K562 (cell line): ENCODE measurements around the gene EML3. TPM values are rescaled to one million over a fixed set of nuclear protein-coding genes. Genes with fewer than 3 reads are reported as not detected.

Source experiments
- CBX2 ChIP-seq: fragments of 200-600 bp; sonication (generic); IDR thresholded peaks from one replicate; pipeline ENCODE4 v1.6.1; 2012; ENCODE audit warnings: mild to moderate bottlenecking, low read length, inconsistent platforms; ENCODE audit not compliant: insufficient read depth, poor library complexity, severe bottlenecking
- FOXA3 ChIP-seq, 2 experiments: fragments of 450-650 bp in 1 of 2; sonication (generic) in 1 of 2; formaldehyde crosslinking; IDR thresholded peaks in 1 of 2; conservative IDR thresholded peaks in 1 of 2; 2 replicates each; pipeline versions ENCODE4 v1.4.0 to v1.8.0; 2020 to 2022; ENCODE audit warnings: mild to moderate bottlenecking in 2 of 2, missing genetic modification reagents in 1 of 2
- HOMEZ ChIP-seq: fragments of 250-450 bp; sonication (Bioruptor Pico); IDR thresholded peaks from 2 replicates; pipeline ENCODE4 v1.4.0; 2020; ENCODE audit warnings: mild to moderate bottlenecking, moderate library complexity
- KDM4B ChIP-seq, 2 experiments: fragments of 450-650 bp in 1 of 2; sonication (generic) in 1 of 2; IDR thresholded peaks; 2 replicates each; pipeline ENCODE4 v1.6.1; 2016 to 2017; ENCODE audit warnings: borderline replicate concordance in 2 of 2, antibody characterized with exemption in 1 of 2, low read depth in 1 of 2, mild to moderate bottlenecking in 1 of 2
- MYBL2 ChIP-seq, 2 experiments: fragments of 450-650 bp in 1 of 2; sonication (generic) in 1 of 2; formaldehyde crosslinking in 1 of 2; IDR thresholded peaks; 2 replicates each; pipeline versions ENCODE4 v1.6.1 to v1.8.1; 2017 to 2022; ENCODE audit warnings: borderline replicate concordance in 1 of 2, inconsistent platforms in 1 of 2, low read depth in 1 of 2, mild to moderate bottlenecking in 1 of 2, missing genetic modification reagents in 1 of 2, moderate library complexity in 1 of 2
- POLR2H ChIP-seq: IDR thresholded peaks from 2 replicates; pipeline ENCODE4 v1.6.1; 2016; ENCODE audit warnings: missing genetic modification characterization, low read depth, mild to moderate bottlenecking, control low read depth, missing compliant biosample characterization, moderate library complexity
- PRMT5 ChIP-seq: sonication (generic); formaldehyde crosslinking; IDR thresholded peaks from 2 replicates; pipeline ENCODE4 v1.5.0; 2020; ENCODE audit warnings: missing genetic modification reagents
- REST ChIP-seq, 2 experiments: fragments of 450-650 bp; formaldehyde crosslinking in 1 of 2; IDR thresholded peaks; 2 replicates each; pipeline versions ENCODE4 v1.4.0 to v1.6.1; 2014 to 2020; ENCODE audit warnings: mild to moderate bottlenecking in 2 of 2, borderline replicate concordance in 1 of 2, low read depth in 1 of 2
- RFX1 ChIP-seq: fragments of 450-650 bp; IDR thresholded peaks from 2 replicates; pipeline ENCODE4 v1.6.1; 2016; ENCODE audit warnings: mild to moderate bottlenecking, moderate library complexity
- SIRT6 ChIP-seq: IDR thresholded peaks from one replicate; pipeline ENCODE4 v1.6.1; 2012; ENCODE audit warnings: low read depth, mild to moderate bottlenecking, control low read depth, inconsistent platforms, low read length, moderate library complexity
- TRIM25 ChIP-seq: fragments of 450-650 bp; IDR thresholded peaks from 2 replicates; pipeline ENCODE4 v1.7.0; 2016; ENCODE audit warnings: borderline replicate concordance
- ZNF143 ChIP-seq: sonication (generic); formaldehyde crosslinking; IDR thresholded peaks from 2 replicates; pipeline ENCODE4 v1.9.0; 2022; ENCODE audit warnings: mild to moderate bottlenecking, missing genetic modification reagents
- ZNF263 ChIP-seq: sonication (generic); formaldehyde crosslinking; IDR thresholded peaks from 2 replicates; pipeline ENCODE4 v1.8.0; 2022; ENCODE audit warnings: mild to moderate bottlenecking, missing genetic modification reagents, borderline replicate concordance
- ZNF445 ChIP-seq: fragments of 250-450 bp; sonication (Bioruptor Pico); IDR thresholded peaks from 2 replicates; pipeline ENCODE4 v1.4.0; 2020; ENCODE audit warnings: low read depth, mild to moderate bottlenecking, moderate library complexity
- ZNF766 ChIP-seq: fragments of 200-800 bp; sonication (Bioruptor generic); conservative IDR thresholded peaks from 2 replicates; pipeline ENCODE4 v1.6.1; 2016; ENCODE audit warnings: missing genetic modification characterization, missing compliant biosample characterization
- ZSCAN32 ChIP-seq: fragments of 450-650 bp; formaldehyde crosslinking; IDR thresholded peaks from 2 replicates; pipeline ENCODE4 v1.4.0; 2020; ENCODE audit warnings: mild to moderate bottlenecking, moderate library complexity
- polyA plus RNA-seq, 8 experiments: library from polyadenylated mRNA; depleted of rRNA in 4 of 8; stranded (reverse) in 5 of 8; unstranded in 3 of 8; fragments of >200 nt; fragmentation: Nextera tagmentation in 2 of 8; fragmentation: Illumina TruSeq in 1 of 8; extraction: Ambion mirVana in 2 of 8; extraction: Trizol in 1 of 8; gene quantifications; 2 replicates each; pipeline versions ENCODE4 v1.2.1 to v1.2.3, GENCODE V29; 2011 to 2014; ENCODE audit warnings: inconsistent platforms in 1 of 8, missing spikeins in 1 of 8
- total RNA-seq, 7 experiments: library from RNA; depleted of rRNA in 6 of 7; stranded (reverse); fragments of >200 nt in 6 of 7; fragmentation: Illumina TruSeq in 2 of 7; extraction: Trizol in 2 of 7; gene quantifications; 2 replicates each; pipeline versions ENCODE4 v1.2.1 to v1.2.3, GENCODE V29; 2011 to 2021; ENCODE audit warnings: low replicate concordance in 1 of 7

EML3 gene
- total and polyA plus RNA-seq, 9 of the 15 experiments (the other 6 are each of a cell fraction or from before 2014, with no cell fraction given), result 0.32 to 90.5 (median 26.4) TPM

GRCh38 chr11:62614275-62614674 is 1.7 kb upstream of the EML3 start (continued):
- no peak for TF ChIP-seq RFX1
- TF ChIP-seq REST (IDR thresholded peaks at IDR 0.05; ENCODE audit: borderline replicate concordance), result no peak
- no peak for TF ChIP-seq REST (CRISPR knock-in tag; IDR thresholded peaks at IDR 0.05; ENCODE audit: low read depth)
- TF ChIP-seq ZSCAN32 (CRISPR knock-in tag), result no peak
- TF ChIP-seq ZNF263 (CRISPR knock-in tag), result peak; percentile 89
- TF ChIP-seq SIRT6, result no peak
- no peak for TF ChIP-seq HOMEZ (CRISPR knock-in tag)
- TF ChIP-seq ZNF445 (CRISPR knock-in tag), result no peak
- TF ChIP-seq ZNF143 (CRISPR knock-in tag), result no peak
- TF ChIP-seq PRMT5, result no peak
- no peak for TF ChIP-seq ZNF766 (CRISPR knock-in tag)
- no peak for TF ChIP-seq FOXA3 (CRISPR knock-in tag; conservative IDR thresholded peaks at IDR 0.05 in 1 of 2, IDR thresholded peaks at IDR 0.05 in 1 of 2)
- TF ChIP-seq POLR2H (tag), result no peak
- TF ChIP-seq MYBL2 (IDR thresholded peaks at IDR 0.05; ENCODE audit: low read depth), result no peak
- no peak for TF ChIP-seq MYBL2 (CRISPR knock-in tag; IDR thresholded peaks at IDR 0.05; ENCODE audit: borderline replicate concordance)
- TF ChIP-seq KDM4B (IDR thresholded peaks at IDR 0.05; ENCODE audit: borderline replicate concordance in 2 of 2, low read depth in 1 of 2), result no peak
- no peak for TF ChIP-seq CBX2
- no peak for TF ChIP-seq TRIM25
